H1 (cell line): Measurements from ENCODE around the gene HACD4. TPM values are rescaled to one million over a fixed set of nuclear protein-coding genes. Genes with fewer than 3 reads are reported as not detected.
A peak's percentile ranks its signal among the peaks of the same experiment; 100 is the strongest.

Source experiments
- CTCF ChIA-PET: fragments of 300-600 bp; sonication (Branson Sonifier 250); formaldehyde crosslinking; loops from one replicate; lab custom pipeline; 2021; ENCODE audit not compliant: partially characterized antibody; lab: Charles Lee
- POLR2A ChIA-PET: fragments of 300-600 bp; sonication (Branson Sonifier 250); formaldehyde crosslinking; loops from one replicate; lab custom pipeline; 2021; ENCODE audit warnings: inconsistent platforms; ENCODE audit not compliant: partially characterized antibody; lab: Charles Lee
- DNase-seq, 2 experiments: peaks; one replicate each; pipeline versions ENCODE4 v3.0.0 to v3.0.0-alpha.2; 2010 to 2022; ENCODE audit warnings: low spot score in 2 of 2, low read depth in 1 of 2, mixed read lengths in 1 of 2
- FAIRE-seq: peaks from 2 replicates; lab custom pipeline; 2011; peaks lifted over from hg19 to GRCh38; lab: Jason Lieb, UNC
- H2AFZ ChIP-seq: 2 replicates; pipeline ENCODE4 v1.8.1; 2012; ENCODE audit warnings: low read length, inconsistent platforms
- H2AK5ac ChIP-seq: 2 replicates; pipeline ENCODE4 v1.6.1; 2013; ENCODE audit warnings: low read depth, low read length
- H2BK120ac ChIP-seq: replicated peaks from 2 replicates; pipeline ENCODE3; 2013; ENCODE audit warnings: low read depth, low read length, inconsistent platforms
- H2BK12ac ChIP-seq: 2 replicates; pipeline ENCODE4 v1.6.1; 2013; ENCODE audit warnings: low read depth, low read length
- H2BK15ac ChIP-seq: 2 replicates; pipeline ENCODE4 v1.6.1; 2013; ENCODE audit warnings: low read length
- H2BK20ac ChIP-seq: 2 replicates; pipeline ENCODE4 v1.6.1; 2013; ENCODE audit warnings: low read length
- H2BK5ac ChIP-seq: 2 replicates; pipeline ENCODE4 v1.6.1; 2013; ENCODE audit warnings: low read depth, low read length
- H3K14ac ChIP-seq: 2 replicates; pipeline ENCODE4 v1.6.1; 2013; ENCODE audit warnings: inconsistent platforms; ENCODE audit not compliant: insufficient read length
- H3K18ac ChIP-seq: 2 replicates; pipeline ENCODE4 v1.6.1; 2013; ENCODE audit warnings: low read length; ENCODE audit errors: extremely low read depth
- H3K23ac ChIP-seq: 2 replicates; pipeline ENCODE4 v1.6.1; 2013; ENCODE audit warnings: inconsistent platforms; ENCODE audit not compliant: insufficient read length
- H3K23me2 ChIP-seq: 2 replicates; pipeline ENCODE4 v1.6.1; 2013; ENCODE audit warnings: low read depth, low read length
- H3K27ac ChIP-seq: 2 replicates; pipeline ENCODE4 v1.6.1; 2011; ENCODE audit warnings: low read depth, low read length, inconsistent platforms
- H3K27me3 ChIP-seq, 4 experiments: replicated peaks in 1 of 4; 1 replicate in 1 of 4; 2 replicates in 3 of 4; pipeline versions ENCODE4 v1.6.1 to v1.8.1; 2011 to 2013; ENCODE audit warnings: low read length in 3 of 4, mild to moderate bottlenecking in 3 of 4, inconsistent platforms in 2 of 4, mixed read lengths in 2 of 4, moderate library complexity in 1 of 4; ENCODE audit not compliant: control insufficient read depth in 3 of 4, insufficient read depth in 3 of 4; ENCODE audit errors: extremely low read depth in 1 of 4
- H3K36me3 ChIP-seq, 4 experiments: 2 replicates each; pipeline versions ENCODE4 v1.6.1 to v1.8.1; 2011 to 2013; ENCODE audit warnings: mild to moderate bottlenecking in 4 of 4, low read length in 3 of 4, moderate library complexity in 2 of 4, control low read depth in 1 of 4, inconsistent platforms in 1 of 4; ENCODE audit not compliant: insufficient read depth in 4 of 4, control insufficient read depth in 2 of 4
- H3K4ac ChIP-seq: replicated peaks from 2 replicates; pipeline ENCODE3; 2013; ENCODE audit warnings: low read length, low read depth, mixed read lengths, inconsistent platforms; ENCODE audit not compliant: insufficient read length
- H3K4me1 ChIP-seq, 4 experiments: replicated peaks in 1 of 4; 1 replicate in 1 of 4; 2 replicates in 3 of 4; pipeline versions ENCODE4 v1.6.1 to v1.8.1; 2011 to 2013; ENCODE audit warnings: low read length in 3 of 4, inconsistent platforms in 2 of 4, mixed read lengths in 1 of 4; ENCODE audit not compliant: insufficient read depth in 4 of 4, control insufficient read depth in 3 of 4
- H3K4me2 ChIP-seq, 2 experiments: 2 replicates each; pipeline versions ENCODE4 v1.6.1 to v1.8.1; 2011 to 2013; ENCODE audit warnings: low read depth in 2 of 2, low read length in 2 of 2, control low read depth in 1 of 2, inconsistent platforms in 1 of 2, mild to moderate bottlenecking in 1 of 2; ENCODE audit not compliant: insufficient read depth in 1 of 2
- H3K4me3 ChIP-seq, 4 experiments: fragments of 200-600, 300-600 bp in 1 of 4; sonication (generic), shearing (Covaris generic), sonication (Bioruptor Twin) in 1 of 4; 2 replicates each; pipeline versions ENCODE4 v1.5.1 to v1.8.1; 2011 to 2016; ENCODE audit warnings: low read length in 4 of 4, low read depth in 3 of 4, control low read depth in 2 of 4, inconsistent platforms in 2 of 4, mild to moderate bottlenecking in 2 of 4, mixed read lengths in 1 of 4, moderate library complexity in 1 of 4; ENCODE audit not compliant: insufficient read depth in 2 of 4; ENCODE audit errors: extremely low read depth in 1 of 4
- H3K56ac ChIP-seq: replicated peaks from 2 replicates; pipeline ENCODE3; 2013; ENCODE audit warnings: low read depth, mild to moderate bottlenecking, mixed read lengths, low read length, inconsistent platforms; ENCODE audit not compliant: insufficient read length
- H3K79me1 ChIP-seq: 2 replicates; pipeline ENCODE4 v1.6.1; 2013; ENCODE audit warnings: low read depth, low read length, control low read depth
- H3K79me2 ChIP-seq, 2 experiments: 2 replicates each; pipeline versions ENCODE4 v1.6.1 to v1.8.1; 2012 to 2013; ENCODE audit warnings: low read length in 2 of 2, mild to moderate bottlenecking in 2 of 2, inconsistent platforms in 1 of 2; ENCODE audit not compliant: insufficient read depth in 2 of 2, control insufficient read depth in 1 of 2
- H3K9ac ChIP-seq, 4 experiments: replicated peaks in 1 of 4; 1 replicate in 1 of 4; 2 replicates in 3 of 4; pipeline versions ENCODE4 v1.6.1 to v1.8.1; 2011 to 2013; ENCODE audit warnings: low read depth in 3 of 4, low read length in 3 of 4, control low read depth in 2 of 4, mild to moderate bottlenecking in 2 of 4, moderate library complexity in 2 of 4, inconsistent platforms in 1 of 4; ENCODE audit errors: extremely low read depth in 1 of 4
- H3K9me3 ChIP-seq, 2 experiments: 2 replicates each; pipeline versions ENCODE4 v1.6.1 to v1.8.1; 2012 to 2013; ENCODE audit warnings: mild to moderate bottlenecking in 2 of 2, moderate library complexity in 2 of 2, control low read depth in 1 of 2, inconsistent platforms in 1 of 2, low read depth in 1 of 2, low read length in 1 of 2, mixed read lengths in 1 of 2; ENCODE audit not compliant: insufficient read depth in 2 of 2
- H4K20me1 ChIP-seq, 2 experiments: replicated peaks in 1 of 2; 2 replicates each; pipeline versions ENCODE3 to v1.8.1; 2011 to 2013; ENCODE audit warnings: inconsistent platforms in 2 of 2, low read length in 2 of 2, mild to moderate bottlenecking in 1 of 2; ENCODE audit not compliant: insufficient read depth in 2 of 2, control insufficient read depth in 1 of 2
- H4K5ac ChIP-seq: 2 replicates; pipeline ENCODE4 v1.6.1; 2013; ENCODE audit warnings: low read length, low read depth, mixed read lengths, inconsistent platforms; ENCODE audit not compliant: insufficient read length
- H4K8ac ChIP-seq: 2 replicates; pipeline ENCODE4 v1.8.0; 2013; ENCODE audit warnings: mild to moderate bottlenecking, moderate library complexity, low read length, inconsistent platforms; ENCODE audit not compliant: insufficient read depth; ENCODE audit errors: extremely low read depth
- H4K91ac ChIP-seq: replicated peaks from 2 replicates; pipeline ENCODE3; 2013; ENCODE audit warnings: low read length, mixed read lengths, inconsistent platforms; ENCODE audit not compliant: insufficient read length
- EZH2 ChIP-seq: fragments of 200-600 bp; sonication (generic); IDR thresholded peaks from 2 replicates; pipeline ENCODE4 v1.7.1; 2012; ENCODE audit warnings: low read depth, mild to moderate bottlenecking, moderate library complexity, low read length, inconsistent platforms; ENCODE audit not compliant: severe bottlenecking
- TAF1 ChIP-seq: IDR thresholded peaks from 2 replicates; pipeline ENCODE4 v1.6.1; 2011; ENCODE audit warnings: mild to moderate bottlenecking, low read depth, low read length
- WGBS, 2 experiments: shearing (Covaris generic) in 1 of 2; methylation state at CpG; one replicate each; pipeline versions ENCODE4 v1.1.6 to v1.1.7; 2013 to 2015; ENCODE audit warnings: low lambda C conversion rate in 2 of 2, mixed read lengths in 2 of 2, inconsistent platforms in 1 of 2, low coverage in 1 of 2, missing lambda C conversion rate in 1 of 2; ENCODE audit not compliant: insufficient replicate concordance in 2 of 2, insufficient coverage in 1 of 2, insufficient read length in 1 of 2; ENCODE audit errors: extremely low coverage in 1 of 2, missing lambda C conversion rate in 1 of 2; 5-methylcytosine and 5-hydroxymethylcytosine counted together
- polyA plus RNA-seq, 7 experiments: library from polyadenylated mRNA; depleted of rRNA in 3 of 7; stranded (reverse) in 5 of 7; unstranded in 2 of 7; fragments of >200 nt in 5 of 7; fragments of 200-250 nt in 2 of 7; gene quantifications; 1 replicate in 5 of 7; 2 replicates in 1 of 7; 4 replicates in 1 of 7; pipeline versions ENCODE4 v1.2.1 to v1.2.3, GENCODE V29; 2011 to 2013; ENCODE audit warnings: missing spikeins in 2 of 7, mixed read lengths in 2 of 7
- total RNA-seq: library from RNA; stranded (reverse); fragmentation: NEBNext Ultra II Directional; extraction: Animal tissue kit (Norgen Biotek cat#: 25700); gene quantifications from 2 replicates; pipeline ENCODE4 v1.2.1, GENCODE V29; 2021

HACD4 gene
- total and polyA plus RNA-seq, 2 of the 8 experiments (the other 6 are each of a cell fraction or from before 2014, with no cell fraction given) = 0.65 to 0.86 TPM

GRCh38 chr9:21031808-21032183, 356 bp upstream of the HACD4 start:
- H3K23me2 ChIP-seq = peaks cover 3% of the 10 kb centered on the region; the same call in 1 of the 2 replicates
- no peak for DNase-seq
- H3K4me1 ChIP-seq = peaks cover 0 to 7% (median 4%) of the 10 kb centered on the region in 4 experiments; a peak in 3 of 7 replicates
- no peak for TF ChIP-seq EZH2
- peak; percentile 7; the same call in 1 of the 2 replicates for TF ChIP-seq TAF1
- ChIA-PET CTCF (interaction anchor here (0.6 to 1.5 kb wide), 6 partner anchors 10 to 710 kb away, joined by 3 to 5 read pairs (median 4); no protein-coding TSS in a partner anchor), POLR2A (interaction anchor here (1.2 to 2.1 kb wide), 3 partner anchors 12 to 14 kb away, joined by 3 to 8 read pairs (median 4); no protein-coding TSS in a partner anchor)
- no peak overlapping the region for H2BK15ac ChIP-seq
- peaks cover 0 to 11% (median 5%) of the 10 kb centered on the region in 4 experiments; a peak in 5 of 7 replicates for H3K27me3 ChIP-seq
- H3K79me2 ChIP-seq = no peaks in the 10 kb centered on the region
- peak overlapping the region; percentile 79 to 87 for H3K4me2 ChIP-seq
- H3K27ac ChIP-seq = no peak overlapping the region
- H3K14ac ChIP-seq = no peak overlapping the region
- H4K5ac ChIP-seq = no peak overlapping the region
- peak overlapping the region; percentile 66 for H4K8ac ChIP-seq
- no peak overlapping the region for H3K23ac ChIP-seq
- peak overlapping the region; percentile 49; the same call in 1 of the 2 replicates for H3K18ac ChIP-seq
- H4K91ac ChIP-seq = no peak overlapping the region
- H2AK5ac ChIP-seq = no peak overlapping the region
- H3K4ac ChIP-seq = no peak overlapping the region
- WGBS, 2 experiments = 71% methylated on average over 20 of the region's 22 CpGs; no CpG with 5 or more reads in 1 of the 2 experiments
- H3K79me1 ChIP-seq = no peaks in the 10 kb centered on the region
- peak overlapping the region; percentile 96 for H2AFZ ChIP-seq
- FAIRE-seq = no peak
- peak overlapping the region; percentile 42 to 56 (median 42); a peak in 6 of 8 replicates for H3K4me3 ChIP-seq
- H3K56ac ChIP-seq = no peak overlapping the region
- H2BK20ac ChIP-seq = no peak overlapping the region; the same call in 1 of the 2 replicates
- H4K20me1 ChIP-seq = no peaks in the 10 kb centered on the region
- H2BK5ac ChIP-seq = 0 out of 2 replicates have a peak overlapping the region, but pooled peaks have one; percentile 4
- H3K36me3 ChIP-seq = no peaks in the 10 kb centered on the region
- no peak overlapping the region for H2BK120ac ChIP-seq
- no peaks in the 10 kb centered on the region for H3K9me3 ChIP-seq
- H2BK12ac ChIP-seq = 0 out of 2 replicates have a peak overlapping the region, but pooled peaks have one; percentile 3
- peak overlapping the region in 2 of 4 experiments; percentile 10 to 29; a peak in 2 of 7 replicates for H3K9ac ChIP-seq
